Muscle layer of duodenum (tissue), 2 donors: Measurements from ENCODE around the gene SNCAIP.

Experiments
- H3K27ac ChIP-seq: one replicate; pipeline ENCODE4 v1.7.0; 2013; ENCODE audit warnings: mild to moderate bottlenecking, low read length
- H3K27me3 ChIP-seq: one replicate; pipeline ENCODE4 v1.7.0; 2013; ENCODE audit warnings: low read depth, mild to moderate bottlenecking, control low read depth, low read length
- H3K36me3 ChIP-seq, 2 donors: one replicate each; pipeline ENCODE4 v1.7.0; 2013; ENCODE audit warnings: low read length in 2 of 2, control low read depth in 1 of 2, mild to moderate bottlenecking in 1 of 2; ENCODE audit not compliant: insufficient read depth in 2 of 2, control insufficient read depth in 1 of 2
- H3K4me1 ChIP-seq, 2 donors: one replicate each; pipeline ENCODE4 v1.7.0; 2013; ENCODE audit warnings: low read length in 2 of 2, mild to moderate bottlenecking in 2 of 2, control low read depth in 1 of 2, moderate library complexity in 1 of 2; ENCODE audit not compliant: insufficient read depth in 2 of 2, control insufficient read depth in 1 of 2
- H3K4me3 ChIP-seq, 2 donors: one replicate each; pipeline ENCODE4 v1.7.0; 2013; ENCODE audit warnings: low read length in 2 of 2, low read depth in 1 of 2, mild to moderate bottlenecking in 1 of 2
- H3K9me3 ChIP-seq, 2 donors: one replicate each; pipeline ENCODE4 v1.7.0; 2013; ENCODE audit warnings: low read length in 2 of 2, control low read depth in 1 of 2, mild to moderate bottlenecking in 1 of 2; ENCODE audit not compliant: control insufficient read depth in 1 of 2
- donor health status: healthy.

The SNCAIP gene

DNA sequence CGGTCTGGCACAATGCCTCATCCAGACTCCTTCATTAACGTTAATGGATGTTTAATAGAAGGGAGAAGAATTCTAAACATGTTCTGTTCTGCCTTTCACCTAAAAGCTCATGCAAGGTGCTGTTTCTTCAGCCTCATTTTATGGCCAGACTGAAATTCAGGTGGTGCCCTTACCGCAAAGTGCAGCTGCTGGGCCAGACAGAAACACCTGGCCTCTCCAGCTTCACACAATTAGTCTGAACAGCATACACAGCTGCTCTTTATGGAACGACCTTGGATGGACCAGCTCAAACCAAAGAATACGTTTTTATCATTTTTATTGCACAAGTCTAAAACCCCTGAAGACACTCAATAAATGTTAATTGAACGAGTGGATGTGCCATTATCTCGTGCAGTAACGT, 4.6 kb downstream of the SNCAIP start:
- no peak overlapping the region for H3K4me3 ChIP-seq
- H3K9me3 ChIP-seq, result no peaks in the 10 kb centered on the region
- no peaks in the 10 kb centered on the region for H3K27me3 ChIP-seq
- H3K4me1 ChIP-seq, result peaks cover 0 to 6% of the 10 kb centered on the region in 2 donors
- H3K27ac ChIP-seq, result no peak overlapping the region
- H3K36me3 ChIP-seq, result no peaks in the 10 kb centered on the region

DNA sequence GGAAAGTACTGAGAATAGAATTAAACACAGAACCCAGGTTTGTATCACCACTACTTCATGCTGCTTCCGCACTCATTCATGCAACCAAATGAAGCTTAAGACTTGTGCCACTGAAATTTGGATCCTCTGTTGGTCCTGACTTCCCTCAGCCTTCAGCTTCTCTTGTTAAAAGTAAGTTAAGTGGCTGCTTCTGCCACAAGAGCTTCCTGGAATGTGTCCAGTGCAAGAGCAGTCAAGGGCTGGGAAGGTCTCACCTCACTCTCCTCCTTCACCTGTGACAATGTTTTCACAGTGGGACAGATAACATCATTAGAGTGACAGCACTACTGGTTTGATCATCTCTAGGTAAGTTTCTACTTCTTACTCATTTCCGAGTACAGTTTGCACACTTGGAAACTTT, 7.9 kb downstream of the SNCAIP start:
- Histone ChIP-seq H3K4me3 (no peak overlapping the region), H3K9me3 (no peaks in the 10 kb centered on the region), H3K27ac (no peak overlapping the region), H3K36me3 (no peaks in the 10 kb centered on the region), H3K27me3 (no peaks in the 10 kb centered on the region), H3K4me1 (peaks cover 0 to 6% of the 10 kb centered on the region in 2 donors)

DNA sequence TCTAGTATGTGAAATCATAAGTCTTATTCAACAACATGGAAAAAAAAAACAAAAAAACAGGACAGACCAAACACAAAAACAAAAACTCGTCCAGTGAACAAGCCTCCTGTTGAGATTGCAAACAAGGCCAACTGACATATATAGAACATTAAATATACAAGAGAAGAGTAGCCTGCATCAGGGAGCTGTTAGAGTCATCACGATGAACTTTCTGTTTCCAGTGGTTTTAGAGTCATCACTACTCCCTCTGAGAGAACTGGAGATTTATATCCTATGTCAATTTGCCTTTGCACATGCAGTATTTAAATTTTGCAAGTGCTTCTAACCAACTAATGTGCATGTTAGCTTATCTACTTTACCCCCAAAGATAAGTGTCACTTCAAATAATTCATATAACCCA, 9.9 kb downstream of the SNCAIP start:
- Histone ChIP-seq H3K27me3 (no peaks in the 10 kb centered on the region), H3K4me3 (no peak overlapping the region), H3K36me3 (no peaks in the 10 kb centered on the region), H3K4me1 (peaks cover 0 to 6% of the 10 kb centered on the region in 2 donors), H3K27ac (no peak overlapping the region), H3K9me3 (no peaks in the 10 kb centered on the region)

DNA sequence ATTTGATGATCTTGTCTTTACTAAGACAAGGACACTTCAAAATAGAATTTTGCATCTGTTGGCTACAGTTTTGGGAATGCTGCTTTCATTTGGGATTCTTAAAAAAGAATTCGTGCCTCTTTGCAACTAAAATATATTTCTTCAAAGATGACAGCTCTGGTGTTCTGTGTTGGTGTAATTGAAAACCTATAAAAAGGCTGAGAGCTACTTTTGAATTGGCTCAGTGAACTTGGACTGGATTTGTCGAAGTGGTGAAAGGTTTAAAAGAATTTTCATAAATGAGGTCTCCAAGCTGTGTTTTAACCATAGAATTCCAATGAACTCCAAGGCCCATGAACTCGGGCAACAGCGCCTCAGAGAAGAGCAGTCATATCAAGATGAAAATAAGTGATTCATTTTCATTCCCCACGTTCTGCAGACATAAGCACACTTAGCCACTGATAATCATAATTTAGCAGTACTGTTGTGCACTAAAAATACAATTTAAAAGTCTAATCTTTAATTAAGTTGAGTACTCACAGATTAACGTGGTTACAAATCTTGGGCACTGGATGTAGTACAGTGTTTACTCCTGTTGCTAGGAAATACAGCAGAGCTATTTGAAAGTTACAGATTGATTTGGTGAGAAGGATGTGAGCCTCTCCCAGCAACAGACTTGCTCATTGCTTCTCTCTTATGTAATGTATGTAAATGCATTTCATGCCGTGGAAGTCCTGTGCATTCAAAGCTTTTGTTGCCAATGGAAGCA, 10.9 kb downstream of the SNCAIP start:
- Histone ChIP-seq H3K4me1 (peaks cover 0 to 6% of the 10 kb centered on the region in 2 donors), H3K27ac (no peak overlapping the region), H3K4me3 (no peak overlapping the region), H3K9me3 (no peaks in the 10 kb centered on the region), H3K36me3 (no peaks in the 10 kb centered on the region), H3K27me3 (no peaks in the 10 kb centered on the region)

DNA sequence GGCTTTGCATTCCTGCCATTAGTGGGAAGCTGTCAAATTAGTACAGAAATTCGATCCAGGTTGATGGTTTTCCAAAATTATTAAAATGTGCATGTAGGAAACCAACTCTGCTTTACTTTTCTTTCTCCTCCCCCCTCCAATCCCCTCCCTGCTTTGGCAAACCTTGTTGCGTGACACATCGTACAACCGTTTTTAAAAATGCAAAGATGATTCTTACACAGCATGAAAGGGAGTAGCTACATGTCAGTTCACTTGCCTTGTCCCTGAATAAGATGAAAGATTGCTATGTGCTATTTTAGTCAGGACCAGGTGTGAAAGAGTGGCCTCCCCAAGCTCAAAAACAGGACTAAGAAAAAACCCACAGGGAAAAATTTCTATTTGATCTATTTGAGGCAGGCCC, 11.7 kb downstream of the SNCAIP start:
- Histone ChIP-seq H3K36me3 (no peaks in the 10 kb centered on the region), H3K4me1 (peaks cover 0 to 6% of the 10 kb centered on the region in 2 donors), H3K9me3 (no peaks in the 10 kb centered on the region), H3K4me3 (no peak overlapping the region), H3K27ac (no peak overlapping the region), H3K27me3 (no peaks in the 10 kb centered on the region)

DNA sequence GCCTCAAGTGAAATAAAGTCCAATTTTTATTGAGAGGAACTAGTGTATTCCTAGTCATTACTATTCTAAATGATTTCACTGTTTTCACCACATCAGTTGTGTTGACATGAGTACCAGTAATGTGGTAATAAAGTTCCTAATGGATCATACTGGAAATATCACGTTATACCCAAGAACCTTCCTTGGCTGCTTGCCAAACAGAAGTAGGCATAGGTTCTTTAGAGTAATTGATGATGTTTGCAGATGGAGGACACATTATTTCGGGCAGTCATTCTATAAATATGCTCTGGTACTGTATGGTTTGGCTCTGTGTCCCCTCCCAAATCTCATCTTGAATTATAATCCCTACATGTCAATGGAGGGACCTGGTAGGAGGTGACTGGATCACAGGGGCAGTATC, 15.1 kb downstream of the SNCAIP start:
- no peak overlapping the region for H3K27ac ChIP-seq
- H3K4me1 ChIP-seq, result peaks cover 0 to 6% of the 10 kb centered on the region in 2 donors
- H3K27me3 ChIP-seq, result no peaks in the 10 kb centered on the region
- H3K36me3 ChIP-seq, result no peaks in the 10 kb centered on the region
- H3K9me3 ChIP-seq, result no peaks in the 10 kb centered on the region
- H3K4me3 ChIP-seq, result no peak overlapping the region

DNA sequence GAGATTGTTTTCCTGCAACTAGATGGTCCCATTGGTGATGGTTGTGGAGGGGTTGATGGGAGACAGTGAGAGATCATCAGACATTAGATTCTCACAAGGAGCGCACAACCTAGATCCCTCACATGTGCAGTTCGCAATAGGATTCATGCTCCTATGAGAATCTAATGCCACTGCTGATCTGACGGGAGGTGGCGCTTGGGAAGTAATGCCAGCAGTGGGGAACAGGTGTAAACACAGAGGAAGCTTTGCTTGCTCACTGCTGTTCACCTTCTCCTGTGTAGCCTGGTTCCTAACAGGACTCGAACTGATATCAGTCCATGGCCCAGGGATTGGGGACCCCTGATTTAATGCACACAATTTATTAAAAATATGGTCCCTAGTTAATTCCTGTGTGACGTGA, 18.8 kb downstream of the SNCAIP start:
- Histone ChIP-seq H3K36me3 (no peaks in the 10 kb centered on the region), H3K27ac (no peak overlapping the region), H3K27me3 (no peaks in the 10 kb centered on the region)

DNA sequence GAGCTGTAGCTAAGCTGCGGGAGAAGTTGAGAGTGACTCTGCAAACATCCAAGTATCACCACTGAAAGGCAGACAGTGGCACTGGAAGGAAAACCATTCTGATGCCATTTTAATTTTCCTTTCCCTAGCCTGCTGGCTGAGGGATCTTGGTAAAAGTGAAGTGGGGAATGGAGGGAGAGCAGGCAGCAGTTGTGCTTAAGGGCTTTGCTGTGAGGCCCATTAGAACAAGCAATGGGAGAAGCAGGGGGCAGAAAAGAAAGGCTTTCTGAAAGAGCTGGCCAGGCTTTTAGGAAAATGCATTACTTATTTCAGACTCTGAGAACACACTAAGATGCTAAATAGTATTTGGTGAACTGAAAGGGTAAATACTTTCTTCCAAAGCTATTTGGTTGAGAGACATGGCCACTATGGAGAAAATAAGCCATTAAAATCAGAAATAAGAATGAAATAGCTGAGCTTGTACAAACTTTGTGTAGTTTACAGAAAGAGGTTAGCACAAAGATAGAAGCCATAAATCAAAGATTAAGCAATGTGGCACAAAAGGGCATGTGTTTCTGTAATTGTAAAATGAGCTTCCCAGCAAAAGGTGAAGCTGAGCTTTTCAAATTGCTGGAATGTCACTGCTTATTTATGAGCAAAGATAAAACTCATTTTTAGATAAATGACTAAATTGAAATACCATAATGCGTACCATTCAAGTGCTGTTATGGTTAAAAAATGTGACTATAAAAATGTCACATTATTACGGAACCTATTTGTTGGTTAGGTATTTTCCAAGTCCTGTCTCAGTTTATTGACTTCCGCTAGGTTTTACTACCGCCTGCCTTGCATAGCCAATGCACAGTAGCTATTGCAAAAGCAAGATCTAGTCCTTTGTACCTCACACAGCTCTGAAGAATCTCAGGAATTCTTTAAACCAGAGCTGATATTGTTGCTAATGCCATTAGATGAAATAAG, 20.8 kb downstream of the SNCAIP start:
- Histone ChIP-seq H3K36me3 (no peaks in the 10 kb centered on the region), H3K27ac (no peak overlapping the region), H3K4me1 (no peaks in the 10 kb centered on the region), H3K9me3 (no peaks in the 10 kb centered on the region), H3K4me3 (no peak overlapping the region), H3K27me3 (no peaks in the 10 kb centered on the region)

More for the DNA sequence above, 18.8 kb downstream of the SNCAIP start:
- H3K4me3 ChIP-seq, result no peak overlapping the region
- H3K9me3 ChIP-seq, result no peaks in the 10 kb centered on the region
- no peaks in the 10 kb centered on the region for H3K4me1 ChIP-seq

DNA sequence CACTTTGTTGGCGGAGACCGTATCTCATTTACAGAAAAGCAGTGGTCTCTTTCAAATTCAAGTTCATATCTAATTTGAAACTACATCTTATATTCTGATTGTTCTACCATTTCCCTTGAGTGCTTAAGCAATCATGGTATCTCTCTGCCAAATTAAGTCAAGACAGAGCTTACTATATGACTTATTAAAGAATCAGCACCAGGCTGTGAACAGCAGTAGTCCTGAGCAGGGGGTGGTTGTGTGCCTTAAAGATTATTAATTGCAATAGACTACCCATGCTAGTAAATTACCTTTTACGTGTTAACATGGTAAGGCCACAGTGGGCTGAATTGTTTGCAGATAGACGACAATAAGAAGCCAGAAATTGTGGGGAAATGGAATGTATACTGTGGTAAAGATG, 21.5 kb downstream of the SNCAIP start:
- no peak overlapping the region for H3K4me3 ChIP-seq
- no peak overlapping the region for H3K27ac ChIP-seq

DNA sequence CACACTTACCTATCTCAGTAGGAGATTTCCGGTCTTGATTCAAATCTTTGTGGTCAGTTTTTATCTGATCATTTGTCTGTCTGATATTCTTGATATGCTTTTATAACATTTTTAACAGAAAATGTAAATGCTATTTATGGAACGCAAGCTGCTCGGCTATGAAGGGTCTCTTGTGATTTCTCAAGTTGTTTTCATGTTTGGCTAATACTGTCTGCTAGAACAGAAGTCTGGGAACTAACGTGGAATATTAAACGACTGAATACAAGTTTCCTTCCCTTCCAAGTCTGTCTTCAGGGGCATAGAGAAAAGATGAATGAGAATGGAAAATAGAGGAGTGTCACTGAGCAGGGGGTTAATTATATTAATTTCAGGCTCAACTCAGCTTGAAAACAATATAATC, 27.6 kb downstream of the SNCAIP start:
- H3K9me3 ChIP-seq, result no peaks in the 10 kb centered on the region
- no peaks in the 10 kb centered on the region for H3K4me1 ChIP-seq
- no peaks in the 10 kb centered on the region for H3K27me3 ChIP-seq
- H3K36me3 ChIP-seq, result no peaks in the 10 kb centered on the region
- H3K4me3 ChIP-seq, result no peak overlapping the region
- no peak overlapping the region for H3K27ac ChIP-seq

More for the DNA sequence above, 21.5 kb downstream of the SNCAIP start:
- Histone ChIP-seq H3K9me3 (no peaks in the 10 kb centered on the region), H3K27me3 (no peaks in the 10 kb centered on the region), H3K36me3 (no peaks in the 10 kb centered on the region), H3K4me1 (no peaks in the 10 kb centered on the region)

DNA sequence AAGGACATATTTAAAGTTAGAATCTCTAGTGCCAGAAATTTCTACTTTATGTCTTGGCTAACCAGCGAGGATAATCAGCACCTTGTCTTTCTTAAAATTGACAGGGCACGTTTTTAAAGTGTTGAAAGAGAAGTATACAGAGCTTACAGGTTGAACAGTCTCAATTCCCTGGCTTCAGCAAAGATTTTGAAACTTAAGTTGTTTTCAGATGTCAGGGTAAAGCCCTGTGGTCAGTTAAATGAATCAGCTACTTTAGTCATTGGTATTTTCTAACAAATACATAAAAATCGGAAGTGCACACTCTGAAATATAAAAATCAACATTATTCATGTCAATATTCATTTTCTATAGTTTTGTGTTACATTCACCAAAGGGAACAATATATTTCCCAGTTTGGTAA, 29.1 kb downstream of the SNCAIP start:
- Histone ChIP-seq H3K27ac (no peak overlapping the region), H3K27me3 (no peaks in the 10 kb centered on the region), H3K9me3 (no peaks in the 10 kb centered on the region), H3K4me1 (no peaks in the 10 kb centered on the region), H3K4me3 (no peak overlapping the region), H3K36me3 (no peaks in the 10 kb centered on the region)
